MM.1S (cell line): ENCODE data around the gene MVP.

Experiments
- CTCF ChIP-seq: fragments of 300-600 bp; sonication (generic); IDR thresholded peaks from 2 replicates; pipeline ENCODE4 v1.5.1; 2016; ENCODE audit warnings: antibody characterized with exemption, low read length, mixed read lengths
- EZH2 ChIP-seq: fragments of 300-600 bp; sonication (generic); optimal IDR thresholded peaks from 2 replicates; pipeline ENCODE3; 2017; ENCODE audit warnings: low read depth, mild to moderate bottlenecking, antibody characterized with exemption, low read length, mixed read lengths

- TF ChIP-seq EZH2 (no peak), CTCF (no peak)
Observed at GRCh38 chr16:29835926-29836325, 15.7 kb downstream of the MVP start.
